Upper lobe of left lung (tissue), 6 donors: ENCODE measurements around the gene CCR5AS.
A peak's percentile ranks its signal among the peaks of the same experiment; 100 is the strongest.
"Not testable (repeated sequence)": the region's sequence is repeated elsewhere in the genome, so short reads cannot be mapped to it uniquely, and the experiment has no call there.

Source experiments
- ATAC-seq, 2 donors: fragments of 200-7000 bp; cut with Tn5 transposase; one replicate each; pipeline ENCODE4 v1.9.1; 2022; ENCODE audit warnings: mild to moderate bottlenecking in 2 of 2, moderate library complexity in 2 of 2; ENCODE audit not compliant: low FRiP score in 2 of 2
- DNase-seq, 2 donors: peaks; one replicate each; pipeline ENCODE4 v3.0.0-alpha.2; 2019 to 2020
- H3K27ac ChIP-seq, 4 donors: fragments of 200-600 bp; sonication (generic); one replicate each; pipeline ENCODE4 v1.5.1; 2016 to 2019
- H3K27me3 ChIP-seq, 4 donors: fragments of 200-600 bp; sonication (generic); one replicate each; pipeline ENCODE4 v1.5.1; 2017 to 2019
- H3K36me3 ChIP-seq, 4 donors: fragments of 200-600 bp; sonication (generic); one replicate each; pipeline ENCODE4 v1.5.1; 2016 to 2019
- H3K4me1 ChIP-seq, 4 donors: fragments of 200-600 bp; sonication (generic); one replicate each; pipeline ENCODE4 v1.5.1; 2018 to 2019
- H3K4me3 ChIP-seq, 4 donors: fragments of 200-600 bp; sonication (generic); one replicate each; pipeline ENCODE4 v1.5.1; 2017 to 2019; ENCODE audit warnings: mild to moderate bottlenecking in 2 of 4, moderate library complexity in 1 of 4
- H3K9me3 ChIP-seq, 4 donors: fragments of 200-600 bp; sonication (generic); one replicate each; pipeline ENCODE4 v1.5.1; 2018 to 2019
- EP300 ChIP-seq, 4 donors: sonication (generic); formaldehyde crosslinking; IDR thresholded peaks; one replicate each; pipeline ENCODE4 v1.5.1; 2017; ENCODE audit warnings: antibody characterized with exemption in 4 of 4, control low read depth in 2 of 4
- POLR2A ChIP-seq, 4 donors: fragments of 450-650 bp; IDR thresholded peaks; one replicate each; pipeline ENCODE4 v1.5.1; 2016 to 2017; ENCODE audit warnings: antibody characterized with exemption in 4 of 4, mild to moderate bottlenecking in 2 of 4
- POLR2AphosphoS5 ChIP-seq, 2 donors: sonication (generic); formaldehyde crosslinking; IDR thresholded peaks; one replicate each; pipeline ENCODE4 v1.5.1; 2017; ENCODE audit warnings: antibody characterized with exemption in 2 of 2
- WGBS, 2 donors: methylation state at CpG; one replicate each; pipeline ENCODE4 v1.1.5; 2017 to 2018; 5-methylcytosine and 5-hydroxymethylcytosine counted together
- TF ChIP-seq, protein P1 (sequence below), 6 experiments: fragments of 450-650 bp in 4 of 6; fragments of 200-600 bp in 2 of 6; sonication (generic) in 2 of 6; IDR thresholded peaks; one replicate each; pipeline ENCODE4 v1.5.1; 2016 to 2019; ENCODE audit warnings: antibody characterized with exemption in 6 of 6
- donor health status: DM: no; HTN: no; CAD: no; lungs with moderate emphysema.
- donor health status: DM: no; HTN: yes; CAD: no; lungs with severe emphysema.

Gene CCR5AS

DNA sequence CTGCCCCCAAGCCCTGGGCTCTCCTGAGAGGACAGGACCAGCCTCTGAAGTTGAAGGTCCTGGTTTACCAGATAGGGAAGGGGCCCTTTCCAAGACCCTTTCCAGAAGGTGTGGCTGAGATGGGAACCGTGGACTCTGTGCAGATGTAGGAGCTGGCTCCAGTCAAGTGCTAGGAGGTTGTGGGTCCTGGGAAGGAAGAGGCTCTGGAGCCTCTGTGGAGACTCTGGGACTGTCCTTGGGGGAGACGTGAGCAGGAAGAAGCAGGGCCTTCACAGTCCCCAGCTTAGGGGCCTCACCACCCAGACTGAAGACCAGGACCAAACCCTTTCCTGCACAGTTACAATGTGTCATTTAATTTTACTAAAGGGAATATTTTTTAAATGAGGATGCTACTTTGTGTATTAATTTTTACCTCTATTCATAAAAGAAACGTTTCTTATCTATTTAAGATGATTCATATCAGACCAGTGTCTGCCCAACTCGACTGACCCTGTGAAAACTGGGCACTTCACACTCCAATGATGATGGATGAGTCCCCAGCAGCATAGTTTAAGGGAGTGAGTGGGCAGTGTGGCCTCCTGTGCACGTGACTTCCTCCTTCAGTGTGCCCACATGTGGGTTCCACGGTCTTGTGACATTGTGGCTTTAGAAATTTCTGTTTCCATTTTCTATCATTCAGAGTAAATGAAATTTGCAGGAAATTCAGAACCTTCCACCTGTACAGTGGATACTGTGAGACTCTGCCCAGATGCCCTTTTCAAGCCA lies 10.9 kb downstream of the CCR5AS start:
- TF ChIP-seq EP300 (IDR thresholded peaks at IDR 0.05) (peak in 1 of 4 donors; percentile 17), POLR2A (IDR thresholded peaks at IDR 0.05) (peak in 1 of 4 donors; percentile 13)
- TF ChIP-seq, protein P1, sequence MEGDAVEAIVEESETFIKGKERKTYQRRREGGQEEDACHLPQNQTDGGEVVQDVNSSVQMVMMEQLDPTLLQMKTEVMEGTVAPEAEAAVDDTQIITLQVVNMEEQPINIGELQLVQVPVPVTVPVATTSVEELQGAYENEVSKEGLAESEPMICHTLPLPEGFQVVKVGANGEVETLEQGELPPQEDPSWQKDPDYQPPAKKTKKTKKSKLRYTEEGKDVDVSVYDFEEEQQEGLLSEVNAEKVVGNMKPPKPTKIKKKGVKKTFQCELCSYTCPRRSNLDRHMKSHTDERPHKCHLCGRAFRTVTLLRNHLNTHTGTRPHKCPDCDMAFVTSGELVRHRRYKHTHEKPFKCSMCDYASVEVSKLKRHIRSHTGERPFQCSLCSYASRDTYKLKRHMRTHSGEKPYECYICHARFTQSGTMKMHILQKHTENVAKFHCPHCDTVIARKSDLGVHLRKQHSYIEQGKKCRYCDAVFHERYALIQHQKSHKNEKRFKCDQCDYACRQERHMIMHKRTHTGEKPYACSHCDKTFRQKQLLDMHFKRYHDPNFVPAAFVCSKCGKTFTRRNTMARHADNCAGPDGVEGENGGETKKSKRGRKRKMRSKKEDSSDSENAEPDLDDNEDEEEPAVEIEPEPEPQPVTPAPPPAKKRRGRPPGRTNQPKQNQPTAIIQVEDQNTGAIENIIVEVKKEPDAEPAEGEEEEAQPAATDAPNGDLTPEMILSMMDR (IDR thresholded peaks at IDR 0.05) = no peak
- peak in 1 of 2 donors; percentile 62 for DNase-seq
- Histone ChIP-seq H3K27me3 (no peaks in the 10 kb centered on the region), H3K4me1 (peaks cover 36 to 70% (median 55%) of the 10 kb centered on the region in 4 donors), H3K9me3 (no peaks in the 10 kb centered on the region), H3K27ac (peak overlapping the region in 2 of 4 donors; percentile 54 to 72), H3K4me3 (no peak overlapping the region), H3K36me3 (no peaks in the 10 kb centered on the region)
- ATAC-seq = peak in 1 of 2 donors; percentile 57
- WGBS, 2 donors = 57 to 59% methylated on average over 6 of the region's 6 CpGs

DNA sequence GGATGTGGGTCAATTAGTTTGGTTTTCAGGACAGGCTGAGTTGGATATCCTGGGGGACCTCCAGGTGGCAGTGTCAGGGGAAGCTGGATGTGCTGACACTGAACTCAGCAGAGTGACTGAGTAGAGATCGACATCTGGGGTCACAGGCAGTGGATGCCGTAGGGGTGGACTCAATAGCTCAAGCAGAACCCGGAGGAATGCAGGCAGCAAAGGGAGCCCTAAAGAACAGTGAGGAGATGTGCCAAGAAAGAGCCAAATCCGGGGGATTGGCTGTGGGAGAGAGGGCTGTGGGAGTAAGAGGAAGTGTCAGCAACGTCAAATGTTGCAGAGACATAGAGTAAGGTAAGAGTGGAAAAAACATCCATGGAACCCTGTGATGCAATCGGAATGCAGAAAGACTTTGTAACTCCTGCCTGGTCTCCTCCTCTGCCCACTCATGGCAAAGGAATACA lies 11.6 kb downstream of the CCR5AS start:
- peak overlapping the region in 2 of 4 donors; percentile 54 to 66 for H3K27ac ChIP-seq
- no peaks in the 10 kb centered on the region for H3K36me3 ChIP-seq
- WGBS, 2 donors = 55 to 66% methylated on average over 6 of the region's 6 CpGs
- no peak overlapping the region for H3K4me3 ChIP-seq
- no peaks in the 10 kb centered on the region for H3K27me3 ChIP-seq
- ATAC-seq = peak; percentile 41 to 52
- H3K9me3 ChIP-seq = no peaks in the 10 kb centered on the region
- peaks cover 30 to 63% (median 53%) of the 10 kb centered on the region in 4 donors for H3K4me1 ChIP-seq
- TF ChIP-seq, protein P1 (IDR thresholded peaks at IDR 0.05) = no peak
- peak in 1 of 4 donors; percentile 26 for TF ChIP-seq POLR2A (IDR thresholded peaks at IDR 0.05)
- DNase-seq = peak in 1 of 2 donors; percentile 37

DNA sequence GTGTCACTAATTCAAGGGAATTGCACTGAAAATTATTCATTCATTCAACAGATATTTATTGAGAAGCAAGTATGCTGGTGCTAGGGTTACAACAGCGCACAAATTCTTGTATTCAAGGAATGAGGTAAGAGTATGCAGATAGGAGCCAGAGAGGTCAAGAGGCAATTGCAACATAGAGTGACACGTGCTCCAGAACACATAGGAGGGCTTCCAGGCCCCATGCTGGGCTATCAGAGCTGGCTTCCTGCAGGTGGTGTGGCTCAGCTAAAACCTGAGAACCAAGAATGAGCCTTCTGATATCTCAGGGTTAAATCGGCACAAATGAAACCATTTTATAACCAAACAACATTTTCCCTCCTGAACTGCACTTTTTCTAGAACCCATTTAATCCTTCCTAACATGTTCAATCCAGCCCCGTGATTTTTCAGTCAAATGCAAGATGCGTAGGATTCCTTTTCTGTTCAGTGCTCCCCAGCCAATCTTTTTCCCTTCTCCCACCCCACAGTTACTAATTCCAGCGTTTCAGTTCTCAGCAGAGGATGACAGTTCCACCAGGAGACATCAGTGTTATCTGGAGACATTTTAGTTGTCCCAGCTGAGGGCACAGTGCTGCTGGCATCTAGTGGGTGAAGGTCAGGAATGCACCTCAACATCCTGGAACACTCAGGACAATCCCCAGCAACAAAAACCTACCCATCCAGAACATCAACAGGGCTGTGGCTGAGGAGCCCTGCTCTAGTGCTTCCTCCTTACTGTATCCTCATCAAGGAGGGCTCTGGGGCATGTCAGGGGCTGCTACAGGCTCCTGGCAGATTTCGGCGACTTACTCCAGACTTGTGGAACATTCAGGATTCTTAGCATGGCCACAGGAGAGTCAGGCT lies 13.1 kb downstream of the CCR5AS start:
- TF ChIP-seq EP300 (IDR thresholded peaks at IDR 0.05) (peak in 1 of 4 donors; percentile 86), POLR2A (IDR thresholded peaks at IDR 0.05) (no peak), POLR2AphosphoS5 (IDR thresholded peaks at IDR 0.05) (peak; percentile 65 to 69)
- Histone ChIP-seq H3K27me3 (no peaks in the 10 kb centered on the region), H3K9me3 (no peaks in the 10 kb centered on the region), H3K27ac (peak overlapping the region in 1 of 4 donors; percentile 66), H3K36me3 (no peaks in the 10 kb centered on the region), H3K4me1 (peaks cover 18 to 49% (median 42%) of the 10 kb centered on the region in 4 donors), H3K4me3 (no peak overlapping the region)
- DNase-seq (peak in 1 of 2 donors; percentile 86), ATAC-seq (peak; percentile 60 to 82)
- 68 to 73% methylated on average over 8 of the region's 8 CpGs for WGBS, 2 donors

DNA sequence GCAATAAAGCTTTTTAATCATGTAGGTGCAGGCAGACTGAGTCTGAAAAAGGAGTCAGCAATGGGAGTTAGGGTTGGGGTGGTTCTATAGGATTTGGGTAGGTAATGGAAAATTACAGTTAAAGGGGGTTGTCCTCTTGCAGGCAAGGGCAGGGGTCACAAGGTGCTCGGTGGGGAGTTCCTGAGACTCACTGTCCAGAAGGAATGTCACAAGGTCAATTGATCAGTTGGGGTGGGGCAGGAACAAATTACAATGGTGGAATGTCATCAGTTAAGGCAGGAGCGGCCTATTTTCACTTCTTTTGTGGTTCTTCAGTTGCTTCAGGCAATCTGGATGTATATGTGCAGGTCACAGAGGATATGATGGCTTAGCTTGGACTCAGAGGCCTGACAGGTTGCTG lies 13.9 kb downstream of the CCR5AS start:
- TF ChIP-seq POLR2AphosphoS5 (IDR thresholded peaks at IDR 0.05) (no peak), POLR2A (IDR thresholded peaks at IDR 0.05) (no peak), EP300 (IDR thresholded peaks at IDR 0.05) (no peak)
- TF ChIP-seq, protein P1 (IDR thresholded peaks at IDR 0.05) = no peak
- no peak for ATAC-seq
- Histone ChIP-seq H3K27me3 (no peaks in the 10 kb centered on the region), H3K27ac (no peak overlapping the region), H3K4me1 (peaks cover 14 to 48% (median 40%) of the 10 kb centered on the region in 4 donors), H3K4me3 (no peak overlapping the region), H3K36me3 (no peaks in the 10 kb centered on the region), H3K9me3 (no peaks in the 10 kb centered on the region)
- WGBS, 2 donors = 64 to 72% methylated on average over 2 of the region's 2 CpGs
- no peak for DNase-seq

DNA sequence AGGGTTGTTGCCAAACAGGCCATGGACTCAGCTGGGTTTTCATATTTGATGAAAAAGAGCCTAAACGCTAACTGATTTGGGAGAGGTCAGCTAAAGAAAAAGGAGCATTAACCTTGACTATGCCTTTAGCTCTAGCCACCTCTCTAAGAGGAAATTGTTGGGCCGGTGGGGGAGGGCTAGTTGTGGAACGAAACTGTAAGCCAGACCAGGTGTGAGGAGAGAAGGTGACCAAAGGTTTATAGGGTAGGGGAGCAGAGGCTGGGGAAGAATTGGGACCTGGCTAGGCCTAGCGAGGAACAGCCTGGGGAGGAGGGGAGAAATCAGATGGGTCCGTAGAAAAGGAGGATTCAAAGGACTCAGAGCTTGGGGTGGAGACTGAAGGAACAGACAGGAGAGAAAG lies 15.3 kb downstream of the CCR5AS start:
- not testable (repeated sequence) for H3K27ac ChIP-seq, H3K4me3 ChIP-seq, H3K27me3 ChIP-seq, DNase-seq, H3K9me3 ChIP-seq, ATAC-seq, H3K36me3 ChIP-seq
- 94% methylated on average over 5 of the region's 5 CpGs for WGBS, 2 donors
- H3K4me1 ChIP-seq = peaks cover 15 to 38% (median 30%) of the 10 kb centered on the region in 4 donors
